Central memory CD8-positive, alpha-beta T cell (primary cell): Measurements from ENCODE around the gene MAP7D1.
"Not testable (repeated sequence)": the region's sequence is repeated elsewhere in the genome, so short reads cannot be mapped to it uniquely, and the experiment has no call there.

Experiments used
- ATAC-seq: fragments of 150-1000 bp; cut with Tn5 transposase; replicated peaks from 2 replicates; pipeline ENCODE4 v1.10.0; 2022; ENCODE audit warnings: mild to moderate bottlenecking, moderate FRiP score, moderate number of reproducible peaks; ENCODE audit not compliant: poor library complexity, severe bottlenecking; ENCODE audit errors: extremely low read depth
- DNase-seq, 2 donors: peaks; one replicate each; pipeline ENCODE4 v3.0.0; 2021; ENCODE audit warnings: low spot score in 2 of 2
- H3K27ac Mint-ChIP-seq: one replicate; pipeline ENCODE4 v1.8.0; 2022; ENCODE audit warnings: low read depth, mild to moderate bottlenecking, moderate library complexity, mixed read lengths
- H3K27me3 Mint-ChIP-seq: one replicate; pipeline ENCODE4 v1.8.0; 2022; ENCODE audit warnings: mixed read lengths
- H3K36me3 Mint-ChIP-seq: one replicate; pipeline ENCODE4 v1.8.0; 2022; ENCODE audit warnings: mild to moderate bottlenecking, moderate library complexity, mixed read lengths; ENCODE audit not compliant: insufficient read depth
- H3K4me1 Mint-ChIP-seq: one replicate; pipeline ENCODE4 v1.8.0; 2022; ENCODE audit warnings: mixed read lengths
- H3K4me3 Mint-ChIP-seq: one replicate; pipeline ENCODE4 v1.8.0; 2022; ENCODE audit warnings: mild to moderate bottlenecking, moderate library complexity, mixed read lengths
- H3K9me3 Mint-ChIP-seq: one replicate; pipeline ENCODE4 v1.8.0; 2022; ENCODE audit warnings: mixed read lengths

MAP7D1 gene

GRCh38 chr1:36183309-36183856, 27.4 kb downstream of the MAP7D1 start:
- no peak overlapping the region for H3K4me3 Mint-ChIP-seq

GRCh38 chr1:36187800-36188593, 32.0 kb downstream of the MAP7D1 start:
- Mint-ChIP-seq H3K9me3 (no peaks in the 10 kb centered on the region), H3K27ac (peak overlapping the region; percentile 58), H3K4me3 (no peak overlapping the region), H3K27me3 (no peaks in the 10 kb centered on the region), H3K36me3 (peaks cover 5% of the 10 kb centered on the region), H3K4me1 (peaks cover 6% of the 10 kb centered on the region)
- ATAC-seq (peak; percentile 98), DNase-seq (peak; percentile 72 to 77)

More at GRCh38 chr1:36183309-36183856, 27.4 kb downstream of the MAP7D1 start:
- DNase-seq (no peak), ATAC-seq (no peak)
- peaks cover 12% of the 10 kb centered on the region for H3K4me1 Mint-ChIP-seq
- H3K9me3 Mint-ChIP-seq: no peaks in the 10 kb centered on the region
- peak overlapping the region; percentile 7 for H3K27ac Mint-ChIP-seq
- peaks cover 31% of the 10 kb centered on the region for H3K36me3 Mint-ChIP-seq
- H3K27me3 Mint-ChIP-seq: no peaks in the 10 kb centered on the region

DNA sequence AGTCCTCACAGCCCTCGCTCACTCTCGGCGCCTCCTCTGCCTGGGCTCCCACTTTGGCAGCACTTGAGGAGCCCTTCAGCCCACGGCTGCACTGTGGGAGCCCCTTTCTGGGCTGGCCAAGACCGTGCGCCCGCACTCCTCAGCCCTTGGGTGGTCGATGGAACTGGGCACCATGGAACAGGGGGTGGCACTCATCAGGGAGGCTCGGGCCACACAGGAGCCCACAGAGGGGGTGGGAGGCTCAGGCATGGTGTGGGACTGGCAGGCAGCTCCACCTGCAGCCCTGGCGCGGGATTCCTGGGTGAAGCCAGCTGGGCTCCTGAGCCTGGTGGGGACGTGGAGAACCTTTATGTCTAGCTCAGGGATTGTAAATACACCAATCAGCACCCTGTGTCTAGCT, 40.8 kb downstream of the MAP7D1 start:
- not testable (repeated sequence) for H3K4me3 Mint-ChIP-seq, ATAC-seq, H3K27ac Mint-ChIP-seq, H3K9me3 Mint-ChIP-seq, DNase-seq, H3K36me3 Mint-ChIP-seq, H3K4me1 Mint-ChIP-seq
- H3K27me3 Mint-ChIP-seq: peaks cover 12% of the 10 kb centered on the region

- DNase-seq: no peak
- H3K4me1 Mint-ChIP-seq: no peaks in the 10 kb centered on the region
- no peak for ATAC-seq
- H3K4me3 Mint-ChIP-seq: no peak overlapping the region
- peaks cover 12% of the 10 kb centered on the region for H3K27me3 Mint-ChIP-seq
- no peaks in the 10 kb centered on the region for H3K36me3 Mint-ChIP-seq
- H3K9me3 Mint-ChIP-seq: no peaks in the 10 kb centered on the region
- H3K27ac Mint-ChIP-seq: no peak overlapping the region
These were observed 42.7 kb downstream of the MAP7D1 start for GRCh38 chr1:36198641-36199040.

- Mint-ChIP-seq H3K4me1 (no peaks in the 10 kb centered on the region), H3K4me3 (no peak overlapping the region), H3K9me3 (no peaks in the 10 kb centered on the region), H3K36me3 (no peaks in the 10 kb centered on the region), H3K27ac (no peak overlapping the region), H3K27me3 (peaks cover 12% of the 10 kb centered on the region)
- DNase-seq: no peak
- no peak for ATAC-seq
These were observed 44.2 kb downstream of the MAP7D1 start for GRCh38 chr1:36199934-36200741.

GRCh38 chr1:36203027-36203553, 47.1 kb downstream of the MAP7D1 start:
- Mint-ChIP-seq H3K36me3 (no peaks in the 10 kb centered on the region), H3K4me1 (no peaks in the 10 kb centered on the region), H3K4me3 (no peak overlapping the region), H3K27ac (no peak overlapping the region), H3K27me3 (peaks cover 12% of the 10 kb centered on the region), H3K9me3 (no peaks in the 10 kb centered on the region)
- no peak for ATAC-seq
- DNase-seq: no peak

DNA sequence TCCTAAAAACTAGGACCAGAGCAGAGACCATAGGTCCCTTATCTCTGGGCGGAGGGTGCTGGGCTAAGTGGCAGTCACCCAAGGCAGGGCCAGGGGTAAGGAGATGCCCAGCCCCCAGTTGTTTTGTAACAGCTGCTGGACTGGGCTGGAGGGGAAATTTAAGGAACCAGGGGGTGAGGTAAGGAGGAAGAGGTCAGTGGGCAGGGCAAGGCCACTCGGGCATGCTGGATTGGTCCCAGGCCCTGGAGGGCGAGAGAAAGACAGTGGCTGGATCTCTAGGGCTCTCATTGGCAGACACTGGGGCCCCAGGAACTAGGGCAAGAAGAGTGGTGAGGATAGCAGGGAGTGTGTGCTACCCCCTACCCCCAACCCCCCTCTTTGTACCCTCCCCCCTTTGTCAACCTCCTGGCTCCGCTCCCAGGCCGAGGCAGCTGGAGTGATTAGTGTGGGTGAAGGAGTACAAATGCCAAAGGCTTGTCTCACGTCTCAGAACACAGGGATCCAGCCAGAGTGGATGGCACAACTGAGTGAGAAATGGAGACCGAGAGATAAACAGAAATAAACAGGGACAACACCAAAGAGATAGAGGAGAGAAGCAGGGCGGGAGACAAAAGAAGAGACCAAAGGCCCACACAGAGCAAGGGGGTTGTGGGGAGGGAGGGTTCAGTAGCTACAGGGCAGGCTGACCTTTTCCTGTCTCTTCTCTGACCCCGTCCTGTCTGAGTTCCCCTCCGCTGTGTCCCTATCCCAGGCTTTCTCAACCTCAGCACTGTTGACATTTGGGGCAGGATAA, 47.8 kb downstream of the MAP7D1 start:
- no peaks in the 10 kb centered on the region for H3K9me3 Mint-ChIP-seq
- H3K4me1 Mint-ChIP-seq: no peaks in the 10 kb centered on the region
- no peak overlapping the region for H3K27ac Mint-ChIP-seq
- DNase-seq (no peak), ATAC-seq (no peak)
- H3K27me3 Mint-ChIP-seq: peaks cover 12% of the 10 kb centered on the region
- H3K4me3 Mint-ChIP-seq: no peak overlapping the region
- no peaks in the 10 kb centered on the region for H3K36me3 Mint-ChIP-seq

GRCh38 chr1:36204347-36204909, 48.5 kb downstream of the MAP7D1 start:
- ATAC-seq (no peak), DNase-seq (no peak)
- Mint-ChIP-seq H3K27ac (no peak overlapping the region), H3K36me3 (no peaks in the 10 kb centered on the region), H3K27me3 (peaks cover 12% of the 10 kb centered on the region), H3K9me3 (no peaks in the 10 kb centered on the region), H3K4me3 (no peak overlapping the region), H3K4me1 (no peaks in the 10 kb centered on the region)

- ATAC-seq (no peak), DNase-seq (no peak)
- H3K27ac Mint-ChIP-seq: no peak overlapping the region
- H3K4me1 Mint-ChIP-seq: no peaks in the 10 kb centered on the region
- no peaks in the 10 kb centered on the region for H3K9me3 Mint-ChIP-seq
- no peaks in the 10 kb centered on the region for H3K36me3 Mint-ChIP-seq
- no peaks in the 10 kb centered on the region for H3K27me3 Mint-ChIP-seq
- H3K4me3 Mint-ChIP-seq: no peak overlapping the region
These were observed 50.4 kb downstream of the MAP7D1 start for GRCh38 chr1:36206323-36206858.

DNA sequence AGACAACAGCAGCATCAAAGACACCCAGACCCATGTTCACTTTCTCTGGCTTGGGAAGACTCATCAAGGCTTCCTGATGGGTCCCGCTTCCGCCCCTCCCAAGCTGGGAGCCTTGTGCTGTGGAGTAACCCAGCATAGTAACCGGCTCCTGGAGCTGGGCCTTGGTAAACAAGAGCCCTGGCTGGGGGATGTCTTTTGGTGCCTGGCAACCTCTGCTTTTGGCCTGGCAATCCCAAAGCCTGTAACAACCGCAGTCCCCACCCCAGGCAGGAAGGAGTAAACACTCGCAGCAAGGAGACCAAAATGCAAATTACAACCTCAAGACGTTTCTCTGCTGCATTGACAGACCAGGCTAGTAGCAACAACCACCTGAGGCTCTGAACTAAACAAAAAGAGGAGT, 51.4 kb downstream of the MAP7D1 start:
- Mint-ChIP-seq H3K4me3 (no peak overlapping the region), H3K27me3 (no peaks in the 10 kb centered on the region), H3K27ac (no peak overlapping the region), H3K4me1 (no peaks in the 10 kb centered on the region), H3K36me3 (no peaks in the 10 kb centered on the region), H3K9me3 (no peaks in the 10 kb centered on the region)
- no peak for DNase-seq
- ATAC-seq: no peak

DNA sequence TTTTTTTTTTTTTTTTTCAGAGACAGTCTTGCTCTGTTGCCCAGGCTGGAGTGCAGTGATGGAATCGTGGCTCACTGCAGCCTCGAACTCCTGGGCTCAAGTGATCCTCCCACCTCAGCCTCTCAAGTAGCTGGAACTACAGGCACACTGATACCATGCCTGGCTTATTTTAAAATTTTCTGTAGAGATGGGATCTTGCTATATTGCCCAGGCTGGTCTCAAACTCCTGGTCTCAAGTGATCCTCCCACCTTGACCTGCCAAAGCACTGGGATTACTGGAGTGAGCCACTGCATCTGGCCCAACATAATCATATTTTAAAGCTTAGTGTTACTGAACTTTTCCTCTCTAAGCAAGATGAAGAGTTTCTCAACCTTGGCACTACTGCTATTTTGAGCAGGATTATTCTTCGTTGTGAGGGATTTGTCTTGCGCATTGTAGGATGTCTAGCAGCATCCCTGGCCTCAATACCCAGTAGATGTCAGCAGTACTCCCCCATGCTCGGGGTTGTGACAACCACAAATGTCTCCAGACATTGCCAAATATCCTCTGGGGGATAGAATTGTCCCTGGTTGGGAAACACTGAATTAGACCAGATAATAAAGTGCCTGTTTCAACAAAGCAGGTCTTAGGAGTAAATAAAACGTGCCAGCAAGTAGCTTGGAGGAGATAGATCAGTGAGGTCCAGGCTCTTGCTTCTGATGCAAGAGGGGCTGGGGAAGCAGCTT, 53.2 kb downstream of the MAP7D1 start:
- H3K4me1 Mint-ChIP-seq: no peaks in the 10 kb centered on the region
- ATAC-seq (no peak), DNase-seq (no peak)
- H3K4me3 Mint-ChIP-seq: no peak overlapping the region
- H3K27me3 Mint-ChIP-seq: no peaks in the 10 kb centered on the region
- H3K36me3 Mint-ChIP-seq: no peaks in the 10 kb centered on the region
- no peak overlapping the region for H3K27ac Mint-ChIP-seq
- no peaks in the 10 kb centered on the region for H3K9me3 Mint-ChIP-seq
